GM12878 (cell line): ENCODE measurements around the gene GNG3.

Experiments
- ASH2L ChIP-seq: fragments of 300-600, 200-600 bp; sonication (generic); IDR thresholded peaks from 2 replicates; pipeline ENCODE4 v1.6.1; 2017; ENCODE audit warnings: low read depth, mild to moderate bottlenecking, borderline replicate concordance
- ATF7 ChIP-seq: fragments of 450-650 bp; IDR thresholded peaks from 2 replicates; pipeline ENCODE4 v1.6.1; 2016; ENCODE audit warnings: low read depth, mild to moderate bottlenecking
- CHD2 ChIP-seq: IDR thresholded peaks from 2 replicates; pipeline ENCODE4 v1.6.1; 2011; ENCODE audit warnings: low read depth, low read length, improper control_type of control experiment, borderline replicate concordance
- CHD4 ChIP-seq: fragments of 200-600 bp; sonication (generic); IDR thresholded peaks from 2 replicates; pipeline ENCODE4 v1.6.1; 2016; ENCODE audit warnings: mild to moderate bottlenecking
- POLR2A ChIP-seq: IDR thresholded peaks from 2 replicates; pipeline ENCODE4 v1.6.1; 2011; ENCODE audit warnings: low read depth, mild to moderate bottlenecking, low read length
- YY1 ChIP-seq: IDR thresholded peaks from 2 replicates; pipeline ENCODE4 v1.6.1; 2011; ENCODE audit warnings: low read depth, mild to moderate bottlenecking, low read length
- TF ChIP-seq, protein P1 (sequence below): IDR thresholded peaks from 2 replicates; pipeline ENCODE4 v1.6.1; 2012; ENCODE audit warnings: mild to moderate bottlenecking, low read depth, low read length

DNA sequence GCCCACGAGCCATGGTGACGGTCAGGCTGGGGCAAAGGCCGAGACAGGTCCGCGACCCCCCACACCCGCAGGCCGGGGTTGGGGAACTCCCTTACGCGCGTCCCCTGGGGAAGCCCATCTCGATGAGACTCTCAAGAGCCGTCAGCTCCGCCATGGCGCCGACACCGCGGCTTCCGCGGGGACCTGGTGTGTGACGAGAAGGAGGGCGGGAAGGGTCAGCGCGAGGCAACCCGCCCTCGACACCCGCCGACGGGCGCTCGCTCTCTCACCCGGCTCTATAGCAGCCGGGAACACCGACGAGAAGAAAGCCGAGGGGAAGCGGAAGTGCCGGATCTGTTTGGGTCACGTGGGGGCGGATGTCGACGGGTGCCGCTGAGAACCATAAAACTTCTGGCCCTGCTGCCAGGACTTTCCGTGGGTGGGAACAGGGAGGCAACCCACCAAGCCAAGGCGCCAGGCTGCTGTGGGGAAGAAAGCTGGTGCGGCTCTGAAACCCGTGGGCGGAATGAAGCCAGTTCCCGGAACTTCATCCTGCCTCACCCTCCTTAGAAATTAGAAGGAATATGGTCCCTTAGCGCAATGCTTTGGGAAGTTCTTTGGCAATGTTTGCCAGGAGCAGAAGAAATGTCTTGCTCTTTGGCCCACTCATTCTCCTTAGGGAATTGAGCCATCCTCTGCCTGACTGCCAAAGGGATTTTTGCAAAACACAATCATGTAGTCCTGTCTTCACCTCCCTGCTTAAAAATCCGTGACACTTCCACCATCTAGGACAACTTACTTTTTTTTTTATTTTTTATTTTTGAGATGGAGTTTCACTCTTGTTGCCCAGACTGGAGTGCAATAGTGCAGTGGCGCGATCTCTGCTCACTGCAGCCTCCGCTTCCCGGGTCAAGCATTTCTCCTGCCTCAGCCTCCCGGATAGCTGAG lies 28.4 kb upstream of the GNG3 start, which contains the start of gene UBXN1:
- TF ChIP-seq CHD4: no peak
- TF ChIP-seq, protein P1, sequence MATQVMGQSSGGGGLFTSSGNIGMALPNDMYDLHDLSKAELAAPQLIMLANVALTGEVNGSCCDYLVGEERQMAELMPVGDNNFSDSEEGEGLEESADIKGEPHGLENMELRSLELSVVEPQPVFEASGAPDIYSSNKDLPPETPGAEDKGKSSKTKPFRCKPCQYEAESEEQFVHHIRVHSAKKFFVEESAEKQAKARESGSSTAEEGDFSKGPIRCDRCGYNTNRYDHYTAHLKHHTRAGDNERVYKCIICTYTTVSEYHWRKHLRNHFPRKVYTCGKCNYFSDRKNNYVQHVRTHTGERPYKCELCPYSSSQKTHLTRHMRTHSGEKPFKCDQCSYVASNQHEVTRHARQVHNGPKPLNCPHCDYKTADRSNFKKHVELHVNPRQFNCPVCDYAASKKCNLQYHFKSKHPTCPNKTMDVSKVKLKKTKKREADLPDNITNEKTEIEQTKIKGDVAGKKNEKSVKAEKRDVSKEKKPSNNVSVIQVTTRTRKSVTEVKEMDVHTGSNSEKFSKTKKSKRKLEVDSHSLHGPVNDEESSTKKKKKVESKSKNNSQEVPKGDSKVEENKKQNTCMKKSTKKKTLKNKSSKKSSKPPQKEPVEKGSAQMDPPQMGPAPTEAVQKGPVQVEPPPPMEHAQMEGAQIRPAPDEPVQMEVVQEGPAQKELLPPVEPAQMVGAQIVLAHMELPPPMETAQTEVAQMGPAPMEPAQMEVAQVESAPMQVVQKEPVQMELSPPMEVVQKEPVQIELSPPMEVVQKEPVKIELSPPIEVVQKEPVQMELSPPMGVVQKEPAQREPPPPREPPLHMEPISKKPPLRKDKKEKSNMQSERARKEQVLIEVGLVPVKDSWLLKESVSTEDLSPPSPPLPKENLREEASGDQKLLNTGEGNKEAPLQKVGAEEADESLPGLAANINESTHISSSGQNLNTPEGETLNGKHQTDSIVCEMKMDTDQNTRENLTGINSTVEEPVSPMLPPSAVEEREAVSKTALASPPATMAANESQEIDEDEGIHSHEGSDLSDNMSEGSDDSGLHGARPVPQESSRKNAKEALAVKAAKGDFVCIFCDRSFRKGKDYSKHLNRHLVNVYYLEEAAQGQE: no peak; the same call in 1 of the 2 replicates
- TF ChIP-seq ATF7: peak; percentile 44; the same call in 1 of the 2 replicates
- TF ChIP-seq CHD2: 0 out of 2 replicates have a peak, but pooled peaks have one; percentile 10
- TF ChIP-seq YY1: peak; percentile 85; the same call in 1 of the 2 replicates
- TF ChIP-seq POLR2A: peak; percentile 94
- 0 out of 2 replicates have a peak, but pooled peaks have one; percentile 68 for TF ChIP-seq ASH2L
